Measurements from ENCODE around the gene FADS6. TPM values are rescaled to one million over a fixed set of nuclear protein-coding genes. Genes with fewer than 3 reads are reported as not detected.

FADS6 gene
- total RNA-seq, 2 experiments from 2014 or later = not detected

GRCh38 chr17:74830861-74831260 lies 62.6 kb downstream of the FADS6 start:
- no peak for DNase-seq
- H3K27ac Mint-ChIP-seq = no peak overlapping the region
- no peaks in the 10 kb centered on the region for H3K9me3 Mint-ChIP-seq
- no peak overlapping the region for H3K4me3 Mint-ChIP-seq
- no peaks in the 10 kb centered on the region for H3K27me3 Mint-ChIP-seq
- H3K36me3 Mint-ChIP-seq = peaks cover 9% of the 10 kb centered on the region
- H3K4me1 Mint-ChIP-seq = no peaks in the 10 kb centered on the region

DNA sequence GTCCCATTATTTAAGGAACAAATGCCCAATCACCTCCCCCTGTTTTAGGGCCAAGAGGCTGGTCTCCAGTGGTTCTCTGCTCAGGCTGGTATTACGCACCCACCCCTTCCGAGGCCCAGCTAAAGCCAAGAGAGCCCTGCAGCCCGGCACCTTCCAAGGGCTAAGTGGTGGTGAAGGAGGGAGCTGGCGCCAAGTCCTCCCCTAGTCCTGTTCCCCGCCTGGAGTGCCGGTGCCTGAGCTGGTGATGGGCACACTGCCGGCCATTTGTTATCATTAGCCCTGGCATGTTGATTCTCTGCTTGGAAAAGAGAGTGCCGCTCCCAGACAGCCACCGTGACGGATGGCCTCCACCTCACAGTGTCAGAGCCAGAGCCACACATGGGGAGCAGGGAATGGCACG lies 65.6 kb downstream of the FADS6 start:
- Mint-ChIP-seq H3K36me3 (peaks cover 6% of the 10 kb centered on the region), H3K4me3 (no peak overlapping the region), H3K9me3 (no peaks in the 10 kb centered on the region), H3K27me3 (no peaks in the 10 kb centered on the region), H3K27ac (no peak overlapping the region), H3K4me1 (no peaks in the 10 kb centered on the region)
- no peak for DNase-seq

Other genes with a start within 250 kb of the FADS6 start
- gene CD300LF, start 180.7 kb downstream of the FADS6 start, total RNA-seq = not detected
- 1 to 10 TPM; 1.8 TPM for gene RAB37, start 156.4 kb downstream of the FADS6 start, total RNA-seq
- gene NHERF1, start 145.0 kb downstream of the FADS6 start, total RNA-seq = 100 to 1,000 TPM; 124 to 127 TPM
- gene NAT9, start 117.3 kb downstream of the FADS6 start, total RNA-seq = 10 to 100 TPM; 39.9 to 41.6 TPM
- gene GRIN2C, start 33.7 kb downstream of the FADS6 start, total RNA-seq = not detected
- gene FDXR, start 20.6 kb downstream of the FADS6 start, total RNA-seq = 10 to 100 TPM; 13.3 to 14.6 TPM
- gene USH1G, start 29.6 kb upstream of the FADS6 start, total RNA-seq = not detected
- not detected for gene OTOP2, start 30.6 kb upstream of the FADS6 start, total RNA-seq
- gene OTOP3, start 42.3 kb upstream of the FADS6 start, total RNA-seq = not detected
- gene HID1, start 79.1 kb upstream of the FADS6 start, total RNA-seq = 1 to 10 TPM; 1.6 to 1.9 TPM
- 1 to 10 TPM in 1 of 2 experiments, under 1 TPM in 1; 0.74 to 1.2 TPM for gene CDR2L, start 94.0 kb upstream of the FADS6 start, total RNA-seq
- gene MRPL58, start 119.0 kb upstream of the FADS6 start, total RNA-seq = 10 to 100 TPM; 64.4 to 69.0 TPM
- 100 to 1,000 TPM; 185 to 189 TPM for gene ATP5PD, start 153.3 kb upstream of the FADS6 start, total RNA-seq
- 10 to 100 TPM; 14.1 to 14.7 TPM for gene KCTD2, start 153.6 kb upstream of the FADS6 start, total RNA-seq
- gene SLC16A5, start 194.3 kb upstream of the FADS6 start, total RNA-seq = 1 to 10 TPM; 2.1 TPM
- 1 to 10 TPM; 6.5 to 6.6 TPM for gene ARMC7, start 216.3 kb upstream of the FADS6 start, total RNA-seq
- 10 to 100 TPM; 71.2 to 74.8 TPM for gene NT5C, start 238.1 kb upstream of the FADS6 start, total RNA-seq

Measured in activated naive CD8-positive, alpha-beta T cell treated with anti-CD3 and anti-CD28 coated beads for 36 hours (primary cell).